Activated T-cell treated with anti-CD3 and anti-CD28 coated beads for 48 hours (primary cell): Measurements from ENCODE around the gene KIF5B.
A peak's percentile ranks its signal among the peaks of the same experiment; 100 is the strongest.
"Not testable (repeated sequence)": the region's sequence is repeated elsewhere in the genome, so short reads cannot be mapped to it uniquely, and the experiment has no call there.

Source experiments
- DNase-seq: peaks from one replicate; pipeline ENCODE4 v3.0.0-alpha.2; 2020; ENCODE audit warnings: low read depth

KIF5B gene

DNA sequence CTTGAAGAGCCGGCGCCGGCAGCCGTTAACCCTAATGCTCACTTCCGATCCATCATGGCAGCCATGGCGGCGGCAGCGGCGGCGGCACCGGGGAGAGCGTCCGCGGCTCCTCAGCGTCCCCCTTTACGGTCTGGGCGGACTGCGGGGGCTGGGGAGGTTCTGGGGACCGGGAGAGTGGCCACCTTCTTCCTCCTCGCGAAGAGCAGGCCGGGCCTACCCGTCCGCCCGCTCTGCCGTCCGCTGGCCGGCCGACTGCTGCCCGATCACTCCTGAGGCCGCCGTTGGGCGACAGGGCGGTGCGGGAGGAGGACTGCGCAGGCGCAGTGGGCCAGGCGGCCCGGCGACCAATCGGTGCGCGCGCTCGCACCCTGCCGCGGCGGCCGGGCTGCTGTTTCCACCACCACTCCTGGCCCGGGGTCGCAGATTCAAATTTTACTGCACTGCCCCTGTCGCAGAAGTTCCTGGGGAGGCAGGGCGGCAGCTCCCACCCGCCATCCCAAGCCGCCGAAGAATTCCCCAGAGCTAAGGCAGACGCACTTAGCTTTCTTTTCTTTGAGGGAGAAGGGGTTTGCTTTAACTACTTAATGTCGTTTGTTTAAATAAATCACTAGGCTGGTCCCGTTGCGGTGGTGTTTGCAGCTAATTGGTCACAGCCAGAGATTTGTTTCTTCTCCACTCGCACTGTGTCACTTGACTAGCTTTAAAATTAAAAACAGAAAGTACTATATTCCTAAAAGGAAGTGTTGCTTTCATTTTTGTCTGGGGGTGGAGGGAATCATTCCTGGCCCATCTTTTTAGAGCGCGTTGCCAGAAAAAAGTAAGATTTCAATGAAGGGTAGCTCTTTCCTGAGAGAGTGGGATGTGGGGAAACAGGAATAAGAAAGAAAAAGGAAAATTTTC is at the start of gene KIF5B:
Gene KIF5B (minus strand): TSS at position 290 of the 900 bp plus-strand sequence. CDS start 452 bp downstream, outside the sequence.
- peak; percentile 88 for DNase-seq

DNA sequence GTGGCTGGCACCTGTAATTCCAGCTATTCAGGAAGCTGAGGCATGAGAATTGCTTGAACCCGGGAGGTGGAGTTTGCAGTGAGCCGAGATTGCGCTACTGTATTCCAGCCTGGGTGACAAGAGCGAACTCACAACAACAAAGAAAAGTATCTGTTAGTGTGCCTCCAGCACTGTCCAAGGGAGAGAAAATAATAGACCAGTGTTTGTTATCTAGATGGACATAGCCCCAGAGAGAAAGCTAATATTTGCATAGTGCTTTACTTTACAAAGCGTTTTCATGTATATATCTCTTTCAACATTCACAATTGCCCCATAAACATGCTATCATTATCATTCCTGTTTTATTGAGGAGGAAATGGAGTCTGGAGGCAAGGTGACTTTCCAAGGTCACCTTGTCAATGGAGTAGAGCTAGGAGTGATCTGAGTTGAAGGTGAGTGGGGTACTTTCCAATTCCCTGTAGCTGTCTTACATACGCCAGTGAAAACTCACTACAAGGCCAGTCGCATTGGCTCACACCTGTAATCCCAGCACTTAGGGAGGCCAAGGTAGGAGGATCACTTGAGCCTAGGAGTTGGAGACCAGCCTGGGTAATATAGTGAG is 49.7 kb upstream of the KIF5B start:
- no peak for DNase-seq

DNA sequence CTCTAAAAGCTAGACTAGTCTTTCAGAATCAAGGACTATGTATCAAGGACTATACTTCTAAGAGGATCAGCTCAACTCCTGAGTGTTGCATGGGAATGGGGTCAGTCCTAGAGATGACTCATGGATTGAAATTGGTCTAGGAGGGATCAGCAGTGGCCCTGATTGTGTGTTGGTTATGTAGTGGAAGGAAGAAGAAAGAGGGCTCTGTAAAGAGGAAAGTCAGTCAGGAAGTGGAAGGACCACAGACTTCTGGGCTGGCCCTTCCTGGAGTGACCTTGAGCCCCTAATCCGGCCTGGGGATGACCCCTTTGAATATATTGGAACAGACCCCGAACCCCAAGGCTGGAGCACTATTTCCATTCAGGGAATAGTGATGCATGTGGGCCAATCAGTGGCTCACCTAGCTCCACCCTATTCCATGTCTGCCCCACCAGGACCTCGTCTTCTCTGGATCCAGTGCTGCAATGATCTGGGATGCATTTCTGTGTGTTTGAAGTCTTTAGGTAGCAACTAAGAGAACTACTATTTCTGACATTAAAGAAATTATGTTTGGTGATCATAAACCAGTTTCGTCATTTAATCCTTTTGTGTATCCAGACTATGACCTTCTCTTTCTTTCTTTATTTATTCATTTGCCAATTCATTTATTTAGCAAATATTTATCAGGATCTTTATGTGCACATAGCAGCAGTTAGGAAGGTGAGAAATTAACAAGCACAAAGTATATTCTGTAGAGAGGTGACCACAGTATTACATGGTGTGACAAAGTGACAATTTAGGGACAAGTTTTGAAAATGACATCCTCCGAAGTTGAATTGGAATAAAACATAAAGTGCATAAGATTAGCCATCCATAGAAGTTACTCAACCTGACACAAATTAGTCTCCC is 48.6 kb upstream of the KIF5B start:
- DNase-seq, result no peak

DNA sequence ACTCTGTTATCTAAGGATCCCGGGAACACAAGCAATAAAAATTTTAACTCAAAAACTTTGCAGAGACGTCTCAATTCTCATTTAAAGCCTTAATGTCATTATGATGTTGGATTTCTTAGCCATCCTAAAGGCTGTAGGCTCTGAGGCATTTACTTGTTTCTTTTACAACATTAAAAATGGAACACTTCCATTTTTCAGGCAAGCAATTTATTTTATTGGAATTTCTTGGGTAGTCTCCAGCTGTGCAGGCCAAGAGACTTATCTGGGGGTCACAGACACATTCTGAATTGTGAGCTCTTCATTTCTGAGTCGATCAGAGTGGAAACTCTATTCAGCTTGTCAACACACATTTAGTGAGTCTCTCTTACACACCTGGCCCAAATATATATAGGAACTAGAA is 48.0 kb upstream of the KIF5B start:
- no peak for DNase-seq

DNA sequence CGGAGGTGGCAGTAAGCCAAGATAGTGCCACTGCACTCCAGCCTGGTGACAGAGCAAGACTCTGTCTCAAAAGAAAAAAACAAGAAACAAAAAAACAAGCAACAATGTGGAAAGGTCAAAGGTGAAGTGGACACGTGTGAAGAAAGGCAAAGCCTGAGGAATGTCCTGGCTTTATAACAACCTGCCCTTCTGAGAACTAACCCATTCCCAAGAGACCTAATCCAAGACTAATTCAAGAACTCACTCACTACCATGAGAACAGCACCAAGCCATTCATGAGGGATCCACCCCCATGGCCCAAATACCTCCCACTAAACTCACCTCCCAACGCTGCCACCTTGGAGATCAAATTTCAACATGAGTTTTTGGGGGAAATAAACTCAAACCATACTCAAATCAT is 47.5 kb upstream of the KIF5B start:
- no peak for DNase-seq

DNA sequence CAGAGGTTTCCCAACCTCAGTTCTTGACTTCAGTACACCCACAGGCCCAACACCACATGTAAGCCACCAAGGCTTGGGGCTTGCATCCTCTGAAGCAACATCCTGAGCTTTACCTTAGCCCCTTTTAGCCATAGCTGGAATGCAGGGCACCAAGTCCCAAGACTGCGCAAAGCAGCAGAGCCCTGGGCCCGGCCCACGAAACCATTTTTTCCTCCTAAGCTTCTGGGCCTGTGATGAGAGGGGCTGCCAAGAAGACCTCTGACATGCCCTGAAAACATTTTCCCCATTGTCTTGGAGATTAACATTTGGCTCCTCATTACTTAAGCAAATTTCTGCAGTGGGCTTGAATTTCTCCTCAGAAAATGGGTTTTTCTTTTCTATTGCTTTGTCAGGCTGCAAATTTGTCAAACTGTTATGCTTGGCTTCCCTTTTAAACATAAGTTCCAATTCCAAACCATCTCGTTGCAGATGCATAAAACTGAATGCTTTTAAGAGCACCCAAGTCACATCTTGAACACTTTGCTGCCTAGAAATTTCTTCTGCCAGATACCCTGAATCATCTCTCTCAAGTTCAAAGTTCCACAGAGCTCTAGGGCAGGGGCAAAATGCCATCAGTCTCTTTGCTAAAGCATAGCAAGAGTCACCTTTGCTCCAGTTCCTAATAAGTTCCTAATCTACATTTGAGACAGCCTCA is 42.5 kb upstream of the KIF5B start:
- DNase-seq, result not testable (repeated sequence)

DNA sequence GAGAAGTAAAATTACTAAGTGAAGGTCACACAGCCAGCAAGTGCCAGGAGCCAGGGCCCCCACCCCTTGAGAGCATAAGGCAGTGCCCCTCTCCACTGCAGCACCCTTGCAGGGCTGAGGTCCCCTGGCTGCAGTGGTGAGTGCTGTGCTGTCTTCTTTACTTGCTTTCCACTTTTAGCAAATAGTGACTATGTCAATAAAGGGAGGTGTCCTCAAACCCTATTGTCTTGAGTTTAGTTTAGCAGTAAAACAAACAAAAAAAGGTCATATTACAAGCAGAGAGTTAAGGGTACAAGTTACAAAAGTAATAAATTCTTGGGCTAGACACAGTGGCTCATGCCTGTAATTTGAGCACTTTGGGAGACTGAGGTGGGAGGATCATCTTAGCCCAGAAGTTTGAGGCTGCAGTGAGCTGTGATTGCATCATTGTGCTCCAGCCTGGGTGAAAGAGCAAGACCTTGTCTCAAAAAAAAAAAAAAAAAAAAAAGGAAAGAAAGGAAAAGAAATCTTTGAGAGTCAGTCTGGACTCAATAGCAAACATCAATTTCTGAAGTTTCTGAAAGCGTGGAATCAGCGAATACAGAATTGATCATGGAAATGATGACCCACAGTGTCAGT is 39.0 kb upstream of the KIF5B start:
- DNase-seq, result no peak

DNA sequence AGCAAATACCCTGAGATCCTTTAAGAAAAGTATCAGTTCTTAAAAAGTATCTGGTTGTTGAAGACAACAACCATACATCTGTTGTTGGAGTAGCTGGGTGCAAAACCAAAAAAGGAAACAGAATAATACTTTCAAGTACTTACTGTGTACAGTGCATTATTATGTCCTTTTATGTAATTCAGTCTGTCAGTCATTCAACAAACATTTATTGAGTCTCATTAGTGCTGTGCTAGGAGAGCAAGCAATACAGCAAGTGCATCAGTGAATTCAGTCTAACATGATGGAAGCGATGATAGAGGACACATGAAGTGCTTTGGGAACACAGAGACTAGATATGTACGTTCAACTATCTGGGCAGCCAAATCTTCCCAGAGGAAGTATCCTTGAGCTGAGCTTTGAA is 37.4 kb upstream of the KIF5B start:
- DNase-seq, result no peak

DNA sequence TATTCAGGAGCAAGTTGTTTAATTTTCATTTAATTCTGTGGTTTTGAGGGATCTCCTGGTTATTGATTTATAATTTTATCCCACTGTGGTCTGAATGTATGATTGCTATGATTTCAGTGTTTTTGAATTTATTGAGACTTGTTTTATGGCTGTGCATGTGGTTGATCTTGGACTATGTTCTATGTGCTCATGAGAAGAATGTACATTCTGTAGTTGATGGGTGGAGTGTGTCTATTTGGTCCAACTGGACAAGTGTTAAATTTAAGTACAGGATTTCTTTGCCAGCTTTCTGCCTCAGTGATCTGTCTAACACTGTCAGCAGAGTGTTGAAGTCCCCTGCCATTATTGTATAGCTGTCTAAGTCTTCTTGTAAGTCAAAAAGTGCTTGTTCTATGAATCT is 34.8 kb upstream of the KIF5B start:
- no peak for DNase-seq

DNA sequence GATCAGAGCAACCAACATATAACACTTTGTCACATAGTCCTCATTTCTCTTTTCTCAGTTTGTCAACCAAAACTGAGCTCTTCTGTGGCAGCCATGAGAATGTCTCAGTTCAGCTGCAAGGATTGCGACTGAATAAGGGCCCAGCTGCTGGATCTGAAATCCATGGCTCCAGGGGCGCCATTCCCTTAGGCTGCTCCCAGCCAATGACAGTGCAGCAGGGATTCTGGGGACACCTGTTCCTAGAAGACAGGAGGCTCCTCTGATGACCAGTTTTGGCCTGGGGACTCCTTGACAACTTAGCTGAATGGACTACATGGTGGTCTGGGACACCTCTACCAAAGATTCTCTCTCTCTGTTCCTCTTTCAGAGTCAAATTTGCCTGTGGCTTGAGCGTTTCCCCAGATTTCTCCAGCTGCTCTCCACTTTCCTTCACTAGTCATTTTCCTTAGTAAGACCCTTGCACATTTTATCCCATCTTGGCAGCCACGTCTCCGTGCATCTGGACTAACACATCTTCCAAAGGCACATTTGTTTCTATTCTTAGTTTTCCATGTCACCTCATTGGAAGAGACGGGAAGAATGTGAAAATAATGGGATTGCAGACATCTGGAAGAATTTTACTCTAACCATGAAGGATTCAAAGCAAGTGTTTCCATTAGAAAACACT is 28.1 kb upstream of the KIF5B start:
- no peak for DNase-seq

DNA sequence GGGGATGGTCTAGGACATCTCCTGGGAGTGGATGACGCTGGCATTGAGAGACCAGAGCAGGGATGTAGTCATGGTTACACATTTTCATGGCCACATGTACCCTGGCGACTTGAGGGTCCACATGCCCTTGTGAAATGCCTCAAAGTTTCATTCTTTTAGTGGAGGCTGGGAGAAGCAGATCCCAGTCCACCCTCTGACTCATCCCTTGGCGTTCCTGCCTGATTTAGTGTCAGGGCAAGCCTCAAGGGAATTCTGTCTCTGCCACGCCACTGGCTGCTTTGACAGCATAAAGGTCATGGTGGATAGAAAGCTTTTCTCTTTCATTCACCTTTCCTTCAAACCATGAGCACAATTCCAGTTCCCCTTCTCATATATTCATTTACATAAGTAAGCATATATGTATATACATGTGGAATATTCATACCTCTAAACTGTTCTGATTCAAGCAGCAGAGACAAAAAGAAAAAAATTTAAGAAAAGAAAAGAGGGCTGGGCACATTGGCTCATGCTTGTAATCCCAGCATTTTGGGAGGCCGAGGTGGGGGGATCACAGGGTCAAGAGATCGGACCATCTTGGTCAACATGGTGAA is 21.8 kb upstream of the KIF5B start:
- no peak for DNase-seq

DNA sequence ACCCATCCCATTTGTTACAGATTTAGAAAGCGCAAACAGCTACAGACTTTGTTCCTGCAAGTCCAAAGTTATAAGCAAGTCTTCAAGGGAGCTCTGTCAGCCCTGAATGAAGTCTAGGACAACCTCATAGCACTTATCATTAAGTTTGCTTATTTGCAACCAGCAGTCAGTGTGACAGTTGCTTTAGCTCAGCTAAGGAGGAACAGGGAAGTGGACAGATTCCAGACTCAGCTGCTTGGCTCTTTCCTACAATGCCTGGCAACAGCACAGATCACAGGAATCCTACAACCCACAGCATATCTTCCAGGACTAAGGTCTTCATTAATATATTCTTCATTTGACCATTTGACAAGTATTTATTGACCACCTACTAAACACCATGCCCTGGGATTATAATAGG is 17.4 kb upstream of the KIF5B start:
- no peak for DNase-seq

DNA sequence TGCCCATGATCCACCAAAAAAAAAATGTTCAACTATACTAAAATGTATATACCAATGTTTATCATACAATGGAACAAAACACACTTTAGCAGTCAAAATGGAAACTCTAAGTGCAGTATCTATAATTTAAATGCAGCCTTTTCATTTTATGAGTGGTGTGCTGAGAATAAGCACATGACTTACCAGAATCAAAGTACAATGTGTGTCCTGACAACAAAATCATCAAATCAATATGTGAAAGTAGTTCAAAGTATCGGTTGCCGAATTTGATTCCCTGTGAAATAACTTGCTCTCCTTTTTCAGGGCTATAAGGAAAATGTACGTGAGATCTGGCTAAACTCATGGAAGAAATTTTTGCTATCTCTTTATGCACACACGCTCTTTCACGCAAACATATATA is 16.9 kb upstream of the KIF5B start:
- no peak for DNase-seq

DNA sequence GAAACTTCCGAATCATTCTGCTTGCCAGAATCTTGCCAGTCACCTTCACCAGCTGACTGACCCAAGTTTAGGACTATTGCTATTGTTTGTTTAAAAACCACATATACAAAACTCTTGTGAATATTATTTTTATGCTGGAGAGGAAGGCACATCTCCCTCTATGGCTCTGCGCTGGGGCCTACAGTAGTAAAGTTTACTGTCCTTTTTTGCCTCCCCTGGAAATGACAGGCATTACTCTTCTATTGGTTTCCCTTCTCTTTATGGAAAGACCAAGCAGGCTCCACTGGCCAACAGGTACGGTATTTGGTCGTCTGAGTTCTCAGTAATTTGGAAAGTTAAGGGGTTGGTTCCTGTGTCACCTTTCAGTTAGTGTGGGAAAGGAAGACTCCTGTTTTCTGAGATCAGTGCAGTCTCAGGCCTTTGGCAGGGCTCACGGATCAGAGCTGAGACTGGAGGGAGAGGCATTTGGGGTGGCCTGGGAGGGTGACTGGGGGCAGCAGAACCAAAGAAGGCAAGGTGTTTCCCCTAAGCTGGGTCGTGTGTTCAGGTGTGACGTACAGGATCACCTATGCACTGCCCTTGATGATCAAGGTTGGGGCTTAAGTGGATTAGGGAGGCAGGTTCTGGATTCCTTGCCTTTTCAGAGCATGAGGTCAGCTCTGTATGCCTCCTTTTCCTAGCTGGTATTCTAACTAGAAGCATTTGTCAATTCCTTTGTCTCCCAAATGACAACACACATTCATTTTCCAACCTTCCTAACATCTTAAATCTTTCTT is 16.0 kb upstream of the KIF5B start:
- no peak for DNase-seq

DNA sequence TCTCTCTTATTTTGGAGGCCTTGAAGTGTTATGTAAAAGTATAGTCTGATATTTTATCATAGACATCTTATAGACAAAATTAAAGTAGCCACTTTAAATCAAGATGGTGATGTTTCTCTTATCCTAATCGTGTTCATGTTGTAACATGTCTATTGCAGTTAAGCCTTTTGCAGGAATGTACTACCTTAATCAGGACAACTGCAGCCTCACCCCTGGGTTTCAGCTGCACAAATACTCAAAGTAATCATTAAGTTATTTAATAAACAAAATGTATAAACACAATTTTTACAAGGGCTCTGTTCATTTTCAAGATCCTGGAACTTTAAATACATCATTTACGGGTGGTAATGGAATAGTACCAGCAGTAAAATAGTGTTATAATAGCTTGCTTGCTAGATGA is 14.4 kb upstream of the KIF5B start:
- no peak for DNase-seq

DNA sequence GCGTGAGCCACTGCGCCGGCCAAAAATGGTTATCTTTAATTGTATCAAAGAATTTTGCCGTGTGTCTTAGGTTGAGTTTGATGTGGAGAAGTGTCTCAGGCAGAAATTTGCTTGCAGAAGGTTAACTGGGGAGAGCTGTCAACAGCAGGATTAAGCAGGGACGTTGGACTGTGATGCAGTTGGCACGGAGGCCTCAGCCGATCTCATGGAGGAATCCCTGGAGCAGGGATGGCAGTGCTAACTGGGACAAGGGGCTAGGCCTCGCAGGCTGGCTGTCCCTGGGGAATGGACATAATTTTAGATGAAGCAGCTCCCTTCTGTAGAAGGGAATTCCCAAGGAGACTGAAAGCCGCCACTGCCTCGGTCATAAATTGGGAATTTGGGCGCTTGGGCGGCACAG is 12.3 kb upstream of the KIF5B start:
- no peak for DNase-seq

DNA sequence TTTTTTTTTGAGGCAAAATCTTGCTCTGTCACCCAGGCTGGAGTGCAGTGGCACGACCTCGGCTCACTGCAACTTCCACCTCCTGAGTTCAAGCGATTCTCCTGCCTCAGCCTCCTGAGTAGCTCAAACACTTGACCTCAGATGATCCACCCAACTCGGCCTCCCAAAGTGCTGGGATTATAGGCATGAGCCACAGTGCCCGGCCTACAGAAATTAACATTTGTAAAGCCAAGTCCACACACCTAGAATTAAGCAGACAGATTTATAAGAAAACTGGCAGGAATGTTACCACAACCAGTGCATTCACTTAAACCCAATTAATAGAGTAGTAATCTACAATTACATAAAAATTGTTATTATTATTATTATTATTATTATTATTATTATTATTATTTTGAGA is 11.7 kb upstream of the KIF5B start:
- not testable (repeated sequence) for DNase-seq

DNA sequence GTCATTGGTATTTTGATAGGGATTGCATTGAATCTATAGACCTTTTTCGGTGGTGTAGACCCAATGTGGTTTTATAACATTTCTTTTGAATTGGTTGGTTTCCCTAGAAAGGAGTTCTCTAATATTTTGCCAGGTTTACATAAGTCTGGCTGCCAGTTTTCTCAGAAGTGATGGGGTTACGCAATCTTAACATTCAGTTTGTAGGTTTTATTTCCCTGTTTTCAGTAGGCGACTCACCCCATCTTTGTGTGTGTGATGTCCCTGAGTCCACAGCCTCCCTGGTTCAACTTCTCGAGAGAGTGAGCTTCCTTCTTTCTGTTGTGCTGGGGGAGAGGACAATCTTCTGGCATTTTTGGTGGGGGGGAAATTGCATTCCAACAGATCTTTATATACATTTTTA is 9.6 kb upstream of the KIF5B start:
- no peak for DNase-seq

DNA sequence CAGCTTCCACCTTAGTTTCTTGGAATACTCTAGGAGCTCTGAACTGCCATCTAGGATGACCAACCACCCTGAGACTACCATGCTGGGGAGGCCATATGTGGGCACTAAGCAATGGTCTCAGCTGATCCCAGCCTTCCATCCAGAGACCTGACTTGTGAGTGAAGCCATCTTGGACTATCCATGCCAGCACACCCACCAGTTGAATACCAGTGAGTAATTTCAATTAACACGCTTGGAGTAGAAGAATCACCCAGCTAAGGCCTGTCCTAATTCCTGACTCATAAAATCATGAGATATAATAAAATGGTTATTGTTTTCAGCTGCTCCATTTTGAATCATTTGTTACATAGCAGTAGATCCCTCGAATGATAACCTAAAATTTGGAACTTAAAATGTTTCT is 5.2 kb upstream of the KIF5B start:
- no peak for DNase-seq

DNA sequence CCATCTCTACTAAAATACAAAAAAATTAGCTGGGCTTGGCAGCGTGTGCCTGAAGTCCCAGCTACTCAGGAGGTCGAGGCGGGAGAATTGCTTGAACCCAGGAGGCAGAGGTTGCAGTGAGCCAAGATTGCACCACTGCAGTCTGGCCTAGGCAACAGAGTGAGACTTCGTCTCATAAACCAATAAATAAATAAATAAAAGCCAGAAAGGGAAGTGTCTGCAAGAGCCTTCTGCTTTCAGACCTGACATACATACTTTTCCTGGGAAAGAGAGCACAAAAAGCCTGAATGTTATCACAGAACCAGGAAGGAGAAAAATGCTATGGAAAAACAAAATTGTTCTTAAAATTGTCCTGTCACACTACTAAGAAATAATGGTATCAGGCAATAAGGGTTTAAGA is 4.1 kb upstream of the KIF5B start:
- no peak for DNase-seq
